ENCODE measurements around the gene HIVEP3. TPM values are rescaled to one million over a fixed set of nuclear protein-coding genes. Genes with fewer than 3 reads are reported as not detected.

The HIVEP3 gene
- total RNA-seq, 1 donor: 1.2 TPM

DNA sequence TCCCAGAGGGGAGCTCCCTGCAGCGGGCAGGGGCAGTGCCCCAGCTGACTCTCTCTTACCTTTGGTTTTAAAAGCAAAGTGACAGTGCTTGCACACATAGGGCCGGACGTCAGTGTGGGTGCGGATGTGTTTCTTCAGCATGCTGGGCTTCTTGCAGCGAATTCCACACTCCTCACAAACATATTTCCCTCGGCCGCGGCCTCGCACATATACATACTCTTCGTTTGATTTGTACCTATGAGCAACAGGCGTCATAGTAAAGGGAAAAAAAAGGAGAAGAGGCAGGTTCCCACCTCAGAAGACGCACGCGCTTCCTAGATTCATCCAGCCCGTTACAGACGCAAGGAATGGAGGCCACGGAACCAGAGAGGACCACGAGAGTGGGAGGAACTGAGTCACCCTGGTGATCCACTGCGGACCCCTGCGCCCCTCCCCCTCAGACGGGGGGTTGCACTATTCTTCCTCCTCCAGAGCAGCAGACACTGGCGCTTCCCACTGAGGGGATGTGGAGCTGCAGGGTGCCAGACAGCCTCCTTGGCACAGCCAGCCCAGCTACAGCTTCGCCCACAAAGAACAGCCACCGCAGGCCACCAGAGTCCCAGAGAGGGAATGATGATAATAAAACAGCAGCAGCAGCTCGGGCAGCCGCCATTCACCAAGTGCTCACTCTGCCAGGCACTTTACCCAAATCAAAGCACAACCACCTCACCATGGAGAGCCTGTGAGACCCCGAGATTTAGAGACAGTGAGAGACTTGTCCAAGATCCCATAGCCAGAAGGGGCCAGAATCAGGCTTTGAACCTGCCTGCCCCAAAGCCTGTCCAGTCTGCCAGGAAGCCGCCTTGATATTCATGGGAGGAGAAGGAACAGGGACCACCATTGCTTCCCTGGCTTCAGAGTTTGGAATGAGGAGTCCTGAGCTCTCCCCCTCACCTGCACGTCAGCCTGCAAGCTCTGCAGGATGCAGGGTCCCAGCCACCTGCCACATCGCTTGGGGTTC, 393.7 kb downstream of the HIVEP3 start:
- no peak overlapping the region for H3K4me3 ChIP-seq (ENCODE audit: low read depth, low read length)
- DNase-seq (ENCODE audit: low read depth): no peak
- TF ChIP-seq, protein P1, sequence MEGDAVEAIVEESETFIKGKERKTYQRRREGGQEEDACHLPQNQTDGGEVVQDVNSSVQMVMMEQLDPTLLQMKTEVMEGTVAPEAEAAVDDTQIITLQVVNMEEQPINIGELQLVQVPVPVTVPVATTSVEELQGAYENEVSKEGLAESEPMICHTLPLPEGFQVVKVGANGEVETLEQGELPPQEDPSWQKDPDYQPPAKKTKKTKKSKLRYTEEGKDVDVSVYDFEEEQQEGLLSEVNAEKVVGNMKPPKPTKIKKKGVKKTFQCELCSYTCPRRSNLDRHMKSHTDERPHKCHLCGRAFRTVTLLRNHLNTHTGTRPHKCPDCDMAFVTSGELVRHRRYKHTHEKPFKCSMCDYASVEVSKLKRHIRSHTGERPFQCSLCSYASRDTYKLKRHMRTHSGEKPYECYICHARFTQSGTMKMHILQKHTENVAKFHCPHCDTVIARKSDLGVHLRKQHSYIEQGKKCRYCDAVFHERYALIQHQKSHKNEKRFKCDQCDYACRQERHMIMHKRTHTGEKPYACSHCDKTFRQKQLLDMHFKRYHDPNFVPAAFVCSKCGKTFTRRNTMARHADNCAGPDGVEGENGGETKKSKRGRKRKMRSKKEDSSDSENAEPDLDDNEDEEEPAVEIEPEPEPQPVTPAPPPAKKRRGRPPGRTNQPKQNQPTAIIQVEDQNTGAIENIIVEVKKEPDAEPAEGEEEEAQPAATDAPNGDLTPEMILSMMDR (IDR thresholded peaks at IDR 0.05; ENCODE audit: insufficient read depth, low read length): no peak

DNA sequence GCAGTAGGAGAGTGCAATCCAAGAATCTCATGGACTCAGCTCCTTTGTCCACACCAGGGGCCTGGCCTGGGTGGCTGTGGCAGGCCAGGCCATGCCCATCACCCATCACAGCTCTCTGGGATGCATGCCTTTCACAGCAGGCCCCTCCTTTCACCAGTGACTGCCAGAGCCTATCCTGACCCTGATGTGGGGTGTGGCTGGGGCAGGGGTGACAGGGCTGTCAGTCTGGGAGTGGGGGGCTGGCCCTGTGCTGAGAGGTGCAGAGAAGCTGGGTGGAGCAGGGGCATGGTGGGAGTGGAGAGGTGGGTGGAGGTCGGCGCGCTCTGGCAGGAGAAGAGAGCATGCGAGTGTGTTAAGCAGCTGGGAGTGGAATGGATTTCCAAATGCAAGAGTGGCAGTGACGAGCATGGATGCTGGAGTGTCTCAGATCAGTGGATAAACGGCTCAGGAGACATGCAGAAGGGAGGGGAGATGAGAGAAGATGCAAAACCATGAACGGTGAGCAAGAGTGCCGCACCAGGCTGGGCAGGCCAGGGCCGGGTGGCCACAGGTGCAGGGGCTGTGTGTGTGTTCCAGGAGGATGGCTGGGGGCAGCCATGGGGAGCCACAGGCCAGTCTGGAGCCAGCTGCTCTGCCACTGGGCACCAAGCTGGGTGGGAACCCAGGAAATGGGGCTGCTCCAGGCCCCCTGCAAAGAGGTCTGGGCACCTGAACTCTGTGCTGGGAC, 394.6 kb downstream of the HIVEP3 start:
- DNase-seq (ENCODE audit: low read depth): no peak
- TF ChIP-seq, protein P1 (IDR thresholded peaks at IDR 0.05; ENCODE audit: insufficient read depth, low read length): no peak
- H3K4me3 ChIP-seq (ENCODE audit: low read depth, low read length): no peak overlapping the region

DNA sequence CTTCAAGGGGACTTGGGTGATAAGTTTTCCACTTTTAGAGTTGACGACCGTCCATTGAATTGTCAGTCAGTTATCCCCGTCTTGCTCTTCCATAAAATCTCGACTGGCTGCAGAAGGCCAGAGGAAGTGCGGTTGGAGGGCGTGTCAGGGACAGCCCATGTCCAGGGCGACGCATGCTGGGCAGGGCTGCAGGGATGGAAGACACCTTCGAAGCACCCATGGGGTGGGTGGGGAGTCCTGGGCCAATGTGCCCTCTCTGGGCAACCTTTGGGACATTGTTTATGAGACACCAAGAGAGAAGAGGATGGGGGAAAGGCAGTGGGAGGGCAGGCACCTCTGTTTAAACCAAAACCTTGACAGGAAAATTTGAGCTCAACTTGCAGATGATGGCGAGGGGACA, 395.7 kb downstream of the HIVEP3 start:
- no peak overlapping the region for H3K4me3 ChIP-seq (ENCODE audit: low read depth, low read length)
- TF ChIP-seq, protein P1 (IDR thresholded peaks at IDR 0.05; ENCODE audit: insufficient read depth, low read length): no peak
- DNase-seq (ENCODE audit: low read depth): no peak

DNA sequence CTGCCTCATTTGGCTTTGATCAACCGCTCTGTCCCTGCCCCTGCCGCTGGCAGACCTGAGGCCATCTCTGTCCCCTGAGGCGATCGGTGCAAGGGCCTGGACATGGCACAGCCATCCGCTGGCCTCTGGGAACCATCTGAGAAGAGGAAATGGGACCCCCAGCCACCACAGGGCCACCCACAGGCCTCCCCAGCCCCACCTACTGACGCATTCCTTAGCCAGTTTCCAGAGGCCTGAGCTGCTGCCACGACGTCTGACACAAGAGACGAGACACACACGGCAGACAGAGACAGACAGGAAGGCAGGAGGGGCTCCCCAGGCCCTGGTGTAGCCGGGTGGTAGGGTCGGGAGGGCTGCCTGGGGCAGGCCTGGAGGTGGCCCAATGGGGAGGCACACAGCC, 397.0 kb downstream of the HIVEP3 start:
- DNase-seq (ENCODE audit: low read depth): no peak
- TF ChIP-seq, protein P1 (IDR thresholded peaks at IDR 0.05; ENCODE audit: insufficient read depth, low read length): no peak
- no peak overlapping the region for H3K4me3 ChIP-seq (ENCODE audit: low read depth, low read length)

DNA sequence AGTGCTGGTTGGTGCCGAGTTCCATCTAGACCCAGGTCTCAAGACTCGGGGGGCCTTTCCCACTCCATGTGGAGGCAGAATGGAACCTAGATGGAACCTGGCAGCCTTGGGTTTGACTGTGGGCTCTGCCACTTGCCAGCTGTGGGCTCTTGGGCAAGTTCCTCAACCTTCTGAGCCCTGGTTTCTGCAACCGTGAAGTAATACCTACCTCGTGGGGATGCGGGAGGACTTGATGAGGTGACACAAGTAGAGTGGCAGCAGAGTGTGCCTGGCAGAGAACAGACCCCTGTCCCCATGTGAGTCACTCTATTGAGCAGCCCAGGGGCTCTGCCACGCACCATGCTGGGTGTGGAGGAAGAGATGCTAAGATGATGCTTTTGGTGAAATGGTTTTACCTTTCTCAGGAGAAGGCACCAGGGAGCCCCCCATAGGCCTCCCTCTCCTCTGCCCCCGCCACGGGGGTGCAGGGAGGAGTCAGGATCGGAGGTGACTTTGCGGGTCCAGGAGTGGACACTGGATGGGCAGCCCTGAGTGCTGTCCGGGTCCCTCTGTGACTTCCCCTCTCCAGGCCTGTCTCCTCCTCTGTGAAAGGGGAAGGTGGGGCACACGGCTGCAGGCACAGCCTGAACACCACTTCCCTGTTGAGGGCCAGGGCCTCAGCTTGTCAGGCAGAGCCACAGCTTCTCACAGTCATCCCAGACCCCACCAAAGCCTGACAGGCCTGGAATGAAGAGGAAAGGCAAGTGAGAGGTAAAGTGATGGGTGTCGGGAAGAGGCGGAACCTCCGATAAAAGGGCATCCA, 397.6 kb downstream of the HIVEP3 start:
- DNase-seq (ENCODE audit: low read depth): no peak
- TF ChIP-seq, protein P1 (IDR thresholded peaks at IDR 0.05; ENCODE audit: insufficient read depth, low read length): no peak
- no peak overlapping the region for H3K4me3 ChIP-seq (ENCODE audit: low read depth, low read length)

DNA sequence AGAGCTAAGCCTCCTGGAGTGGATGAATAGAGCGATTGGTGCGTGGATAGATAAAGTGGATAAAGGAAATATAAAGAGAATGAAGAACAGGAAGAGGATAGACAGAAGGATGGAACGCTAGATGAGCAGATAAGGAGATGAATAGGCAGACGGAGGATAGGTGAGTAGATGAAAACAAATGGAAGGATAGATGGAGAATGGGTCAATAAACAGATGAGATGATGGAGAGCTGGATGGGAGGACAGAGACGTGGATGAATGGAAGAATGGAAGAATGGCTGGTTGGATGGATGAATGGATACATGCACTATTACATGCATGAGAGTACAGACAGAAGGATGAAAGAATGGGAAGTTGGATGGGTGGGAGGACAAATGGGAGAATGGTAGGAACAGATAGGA, 399.1 kb downstream of the HIVEP3 start:
- TF ChIP-seq, protein P1 (IDR thresholded peaks at IDR 0.05; ENCODE audit: insufficient read depth, low read length): no peak
- DNase-seq (ENCODE audit: low read depth): no peak
- no peak overlapping the region for H3K4me3 ChIP-seq (ENCODE audit: low read depth, low read length)

Data from fibroblast of the aortic adventitia (primary cell).